Stimulated activated naive CD8-positive, alpha-beta T cell treated with anti-CD3 and anti-CD28 coated beads, Interleukin-15, Interleukin-2, amounts not matched to agents 100 U/mL and 50 U/mL, for 24 hours (primary cell): ENCODE data around the gene TNS3.
A peak's percentile ranks its signal among the peaks of the same experiment; 100 is the strongest.

Source experiments
- ATAC-seq: fragments of 150-1000 bp; cut with Tn5 transposase; one replicate; pipeline ENCODE4 v1.10.0; 2021
- DNase-seq: peaks from one replicate; pipeline ENCODE4 v3.0.0; 2021

Gene TNS3

GRCh38 chr7:47581438-47581803, 490 bp downstream of the TNS3 start:
- ATAC-seq (no peak), DNase-seq (no peak)

- no peak for ATAC-seq
Measured at GRCh38 chr7:47580811-47581331, 1.0 kb downstream of the TNS3 start.

GRCh38 chr7:47580175-47580706, 1.7 kb downstream of the TNS3 start:
- DNase-seq (no peak), ATAC-seq (no peak)

More at GRCh38 chr7:47580811-47581331, 1.0 kb downstream of the TNS3 start:
- no peak for DNase-seq

GRCh38 chr7:47579458-47579857, 2.5 kb downstream of the TNS3 start:
- ATAC-seq, result no peak

GRCh38 chr7:47578579-47579270, 3.2 kb downstream of the TNS3 start:
- no peak for DNase-seq
- ATAC-seq, result peak; percentile 6

More at GRCh38 chr7:47579458-47579857, 2.5 kb downstream of the TNS3 start:
- DNase-seq, result no peak

GRCh38 chr7:47577321-47577919, 4.5 kb downstream of the TNS3 start:
- ATAC-seq, result no peak
- no peak for DNase-seq

- no peak for DNase-seq
- ATAC-seq, result no peak
Measured at GRCh38 chr7:47576866-47577306, 5.0 kb downstream of the TNS3 start.

- no peak for ATAC-seq
- no peak for DNase-seq
Measured at GRCh38 chr7:47576031-47576865, 5.7 kb downstream of the TNS3 start.

- ATAC-seq (no peak), DNase-seq (no peak)
Measured at GRCh38 chr7:47574482-47575329, 7.2 kb downstream of the TNS3 start.

GRCh38 chr7:47573758-47574481, 8.0 kb downstream of the TNS3 start:
- no peak for ATAC-seq
- DNase-seq, result no peak

GRCh38 chr7:47572939-47573757, 8.8 kb downstream of the TNS3 start:
- DNase-seq (no peak), ATAC-seq (no peak)

GRCh38 chr7:47572094-47572445, 9.8 kb downstream of the TNS3 start:
- ATAC-seq, result no peak
- DNase-seq, result no peak

- ATAC-seq (no peak), DNase-seq (no peak)
Measured at GRCh38 chr7:47571331-47572093, 10.4 kb downstream of the TNS3 start.

- DNase-seq, result no peak
- ATAC-seq, result no peak
Measured at GRCh38 chr7:47570649-47571050, 11.3 kb downstream of the TNS3 start.

- DNase-seq (no peak), ATAC-seq (peak; percentile 49)
Measured at GRCh38 chr7:47568547-47568946, 13.4 kb downstream of the TNS3 start.

- ATAC-seq, result no peak
- DNase-seq, result no peak
Measured at GRCh38 chr7:47568056-47568455, 13.9 kb downstream of the TNS3 start.

- ATAC-seq (no peak), DNase-seq (no peak)
Measured at GRCh38 chr7:47565640-47566250, 16.2 kb downstream of the TNS3 start.

- DNase-seq, result no peak
- no peak for ATAC-seq
Measured at GRCh38 chr7:47563521-47563920, 18.4 kb downstream of the TNS3 start.
